Stimulated activated CD4-positive, alpha-beta T cell treated with anti-CD3 and anti-CD28 coated beads, Interleukin-1b, Interleukin-23, amount 100 ng/mL, for 48 hours (primary cell): ENCODE results near the gene ECM1.
A peak's percentile ranks its signal among the peaks of the same experiment; 100 is the strongest.

Experiments used
- DNase-seq: peaks from one replicate; pipeline ENCODE4 v3.0.0-alpha.2; 2020

ECM1 gene

DNA sequence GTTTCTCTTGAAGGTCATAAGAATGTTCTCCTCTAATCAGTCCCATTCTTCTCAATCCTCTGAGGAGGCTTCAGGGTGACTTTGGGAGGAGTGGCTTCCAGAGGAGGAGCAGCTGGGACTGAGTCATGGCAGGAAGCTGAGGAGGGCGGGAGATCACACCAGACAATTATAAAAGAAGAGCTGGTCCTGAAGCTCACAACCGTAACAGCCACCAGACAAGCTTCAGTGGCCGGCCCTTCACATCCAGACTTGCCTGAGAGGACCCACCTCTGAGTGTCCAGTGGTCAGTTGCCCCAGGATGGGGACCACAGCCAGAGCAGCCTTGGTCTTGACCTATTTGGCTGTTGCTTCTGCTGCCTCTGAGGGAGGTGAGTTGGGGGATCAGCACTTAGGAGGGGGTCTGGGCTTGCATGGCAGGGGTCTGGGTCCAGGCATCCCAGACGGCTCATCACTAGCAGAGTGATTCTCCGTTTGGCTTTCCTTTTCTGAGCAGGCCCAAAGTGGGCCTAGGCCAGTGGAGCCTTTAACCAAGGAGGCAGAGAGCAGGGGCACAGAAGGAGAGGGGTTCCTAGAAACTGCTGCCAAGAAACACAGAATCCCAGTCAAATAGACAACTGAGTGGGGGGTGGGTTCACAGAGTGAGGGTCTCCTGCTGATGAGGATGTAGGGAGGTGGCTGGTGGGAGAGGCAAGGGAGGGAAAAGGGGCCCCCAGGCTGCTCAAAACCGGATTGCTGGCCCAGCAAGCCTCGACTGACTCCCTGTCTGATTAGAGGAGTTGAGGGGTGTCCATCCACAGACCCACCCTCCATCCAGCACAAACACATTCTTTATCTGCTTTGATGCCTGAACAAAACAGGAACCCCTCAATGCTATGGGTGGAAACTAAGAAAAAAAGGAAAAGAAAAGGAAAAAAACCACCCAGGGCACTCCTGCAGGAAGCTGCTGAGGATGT lies at the start of gene ECM1:
Gene ECM1, plus strand, starts transcription at position 198 of the 953 bp plus-strand sequence. Its CDS starts 101 bp downstream, at position 299.
- no peak for DNase-seq

DNA sequence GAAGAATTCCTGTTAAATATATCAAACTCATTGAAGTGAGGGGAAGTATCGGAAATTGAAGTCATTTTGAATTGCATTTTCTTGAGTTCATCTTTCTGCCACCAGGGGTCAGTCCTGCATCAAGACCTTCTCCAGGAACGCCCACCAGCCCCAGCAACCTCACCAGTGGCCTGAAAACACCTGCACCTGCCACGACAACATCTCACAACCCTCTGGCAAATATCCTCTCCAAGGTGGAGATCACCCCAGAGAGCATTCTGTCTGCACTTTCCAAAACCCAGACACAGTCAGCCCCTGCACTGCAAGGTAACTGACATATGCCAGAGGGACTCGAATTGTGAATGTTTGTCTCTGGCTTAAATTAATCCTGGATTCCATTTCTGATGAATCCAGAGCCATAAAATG lies 43.5 kb upstream of the ECM1 start:
- peak; percentile 73 for DNase-seq

DNA sequence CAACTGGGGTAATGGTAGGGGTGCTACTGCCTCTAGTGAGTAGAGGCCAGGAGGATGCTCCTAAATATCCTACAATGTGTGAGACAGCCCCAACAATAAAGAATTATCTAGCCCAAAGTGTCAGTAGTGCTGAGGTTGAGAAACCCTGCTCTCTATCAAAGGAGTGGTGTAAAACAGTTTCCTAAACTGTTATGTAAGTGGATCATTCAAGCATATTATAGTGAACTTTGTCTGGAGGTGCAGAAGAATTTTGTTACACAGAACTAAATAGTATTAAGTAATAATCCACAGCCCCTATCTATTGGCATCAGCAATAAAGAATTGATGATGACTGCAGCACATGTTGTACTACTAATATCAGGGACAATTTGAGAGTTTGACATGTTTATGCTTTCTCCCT lies 40.9 kb upstream of the ECM1 start:
- DNase-seq, result no peak

DNA sequence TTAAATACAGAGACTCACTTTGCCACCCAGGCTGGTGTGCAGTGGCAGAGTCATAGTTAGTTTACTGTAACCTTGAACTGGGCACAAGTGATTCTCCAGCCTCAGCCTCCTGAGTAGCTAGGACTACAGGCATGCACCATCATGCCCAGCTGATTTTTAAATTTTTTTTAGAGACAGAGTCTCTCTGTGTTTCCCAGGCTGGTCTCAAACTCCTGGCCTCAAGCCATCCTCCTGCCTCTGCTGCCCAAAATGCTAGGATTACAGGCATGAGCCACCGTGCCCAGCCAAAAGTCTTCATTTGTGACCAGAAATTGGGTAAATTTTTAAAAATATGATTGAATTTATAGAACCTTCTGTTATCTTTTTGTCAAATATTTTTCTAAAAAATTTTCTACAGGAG lies 38.6 kb upstream of the ECM1 start:
- DNase-seq, result no peak

DNA sequence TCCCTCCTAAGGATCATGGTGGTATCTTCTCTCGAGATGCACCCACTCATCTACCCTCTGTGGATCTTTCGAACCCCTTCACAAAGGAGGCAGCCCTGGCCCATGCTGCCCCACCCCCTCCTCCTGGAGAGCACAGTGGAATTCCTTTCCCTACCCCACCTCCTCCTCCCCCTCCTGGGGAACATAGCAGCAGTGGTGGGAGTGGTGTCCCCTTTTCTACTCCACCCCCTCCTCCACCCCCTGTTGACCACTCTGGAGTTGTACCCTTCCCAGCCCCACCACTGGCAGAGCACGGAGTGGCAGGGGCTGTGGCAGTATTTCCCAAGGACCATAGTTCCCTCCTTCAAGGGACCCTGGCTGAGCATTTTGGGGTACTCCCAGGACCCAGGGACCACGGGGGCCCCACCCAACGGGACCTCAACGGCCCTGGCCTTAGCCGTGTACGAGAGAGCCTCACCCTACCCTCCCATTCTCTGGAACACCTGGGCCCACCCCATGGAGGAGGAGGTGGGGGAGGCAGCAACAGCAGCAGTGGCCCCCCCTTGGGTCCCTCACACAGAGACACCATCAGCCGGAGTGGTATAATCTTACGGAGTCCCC lies 35.2 kb upstream of the ECM1 start:
- DNase-seq, result no peak

DNA sequence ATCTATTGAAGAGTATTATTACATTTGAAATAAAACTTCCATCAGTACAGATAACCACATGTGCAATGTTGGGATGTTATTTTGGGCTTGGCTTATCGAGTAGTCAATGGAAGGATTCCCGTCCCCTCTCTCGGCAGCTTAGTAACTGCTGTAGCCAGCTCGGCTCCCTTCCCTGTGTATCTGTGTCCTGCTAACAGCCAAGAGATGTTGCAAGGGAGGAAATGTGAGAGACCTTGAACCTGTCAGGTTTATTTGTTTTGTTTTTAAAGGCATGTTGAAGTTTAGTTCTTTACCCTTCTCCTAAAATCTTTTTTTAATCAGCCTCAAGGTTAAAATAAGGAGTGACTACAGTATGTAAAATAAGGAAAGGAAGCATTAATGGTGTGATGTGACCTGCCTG lies 34.2 kb upstream of the ECM1 start:
- DNase-seq, result no peak

DNA sequence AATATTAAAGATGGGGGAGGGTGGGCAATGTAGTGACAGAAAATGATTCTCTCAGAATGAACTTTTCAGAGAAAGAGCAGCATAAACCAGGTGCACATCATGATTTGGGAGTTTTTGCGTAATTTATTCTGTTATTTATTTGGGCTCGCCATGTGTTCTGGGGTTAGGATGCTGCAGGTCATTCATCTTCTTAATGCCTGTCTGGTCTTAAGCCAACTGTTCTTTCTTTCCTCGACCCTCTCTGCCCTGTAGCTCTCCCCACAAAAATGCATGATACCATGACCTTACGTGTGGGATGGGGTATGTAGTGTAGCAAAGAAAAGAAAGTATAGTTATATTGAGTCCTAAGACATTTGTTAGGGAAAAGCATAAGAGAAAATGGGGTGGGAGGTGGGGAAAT lies 33.0 kb upstream of the ECM1 start:
- no peak for DNase-seq

DNA sequence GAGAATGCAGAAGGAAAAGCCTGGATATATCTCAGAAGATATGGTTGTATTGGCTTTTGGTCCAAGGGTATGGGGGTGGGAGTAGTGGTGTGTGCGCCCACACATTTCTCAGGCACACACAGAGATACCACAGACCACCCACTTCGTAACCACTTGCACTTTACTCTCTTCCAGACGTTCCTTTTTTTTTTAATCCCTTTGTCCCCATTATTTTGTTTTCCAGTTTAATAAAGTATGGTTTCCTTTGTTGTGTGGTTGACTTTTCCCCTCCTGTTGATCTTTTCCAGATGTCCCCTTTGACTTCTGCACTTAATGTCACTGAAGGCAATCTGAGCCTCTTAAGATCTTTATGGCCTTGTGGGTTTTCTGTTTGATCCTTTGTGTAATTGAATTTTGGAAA lies 31.2 kb upstream of the ECM1 start:
- no peak for DNase-seq

DNA sequence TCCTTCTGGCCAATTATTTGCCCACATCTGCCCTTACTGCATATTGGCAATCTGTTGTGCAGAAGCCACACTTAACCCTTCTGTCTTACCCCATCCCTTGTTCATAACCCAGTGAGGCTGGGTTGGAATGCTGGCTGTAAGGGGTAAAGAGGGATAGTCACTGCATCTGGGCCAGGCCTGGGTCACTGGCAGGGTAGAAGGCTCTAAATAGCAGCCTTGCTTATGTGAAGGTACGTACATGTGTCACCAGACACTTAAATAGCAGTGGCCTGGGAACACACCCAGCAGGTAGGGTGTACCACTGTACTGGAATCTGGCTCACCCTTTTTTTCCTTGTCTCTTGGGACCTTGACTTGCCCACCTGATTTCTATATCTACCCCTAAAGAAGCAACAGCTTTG lies 30.6 kb upstream of the ECM1 start:
- DNase-seq, result no peak

DNA sequence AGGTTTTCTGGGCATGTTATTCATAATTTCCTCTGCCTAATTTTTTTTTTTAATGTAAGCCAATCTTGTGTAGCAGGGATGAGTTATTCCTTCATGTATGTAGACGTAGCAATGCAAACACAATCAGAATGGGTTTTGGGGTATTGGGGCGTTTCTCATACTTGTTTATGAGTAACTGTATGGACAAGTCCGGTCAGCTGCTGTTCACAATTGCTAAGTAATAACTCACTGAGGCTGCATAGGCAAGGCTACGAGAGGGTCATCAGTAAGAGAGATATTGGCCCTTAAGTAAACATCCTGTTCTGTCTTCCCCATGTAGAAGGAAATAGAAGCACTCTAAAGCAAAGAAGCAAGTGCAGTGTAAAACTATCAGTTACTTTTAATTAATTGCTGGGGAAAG lies 30.2 kb upstream of the ECM1 start:
- DNase-seq, result no peak

DNA sequence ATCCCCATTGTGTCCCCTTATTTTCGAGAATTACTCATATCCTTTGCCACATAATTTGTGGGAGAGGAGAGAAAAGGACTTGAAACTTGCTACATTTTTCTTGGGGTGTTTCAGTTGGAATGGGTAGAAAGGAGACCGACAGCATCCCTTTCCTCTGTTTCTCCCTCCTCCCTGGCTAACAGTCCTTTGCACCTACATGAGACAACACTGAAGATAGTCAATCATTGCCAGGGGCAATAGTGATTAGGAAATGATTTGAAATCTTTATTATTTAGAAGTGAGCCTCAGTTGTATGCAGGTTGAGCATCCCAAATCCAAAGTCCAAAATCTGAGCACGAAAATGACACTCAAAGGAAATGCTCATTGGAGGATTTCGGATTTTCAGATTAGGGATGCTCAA lies 28.5 kb upstream of the ECM1 start:
- DNase-seq, result no peak

DNA sequence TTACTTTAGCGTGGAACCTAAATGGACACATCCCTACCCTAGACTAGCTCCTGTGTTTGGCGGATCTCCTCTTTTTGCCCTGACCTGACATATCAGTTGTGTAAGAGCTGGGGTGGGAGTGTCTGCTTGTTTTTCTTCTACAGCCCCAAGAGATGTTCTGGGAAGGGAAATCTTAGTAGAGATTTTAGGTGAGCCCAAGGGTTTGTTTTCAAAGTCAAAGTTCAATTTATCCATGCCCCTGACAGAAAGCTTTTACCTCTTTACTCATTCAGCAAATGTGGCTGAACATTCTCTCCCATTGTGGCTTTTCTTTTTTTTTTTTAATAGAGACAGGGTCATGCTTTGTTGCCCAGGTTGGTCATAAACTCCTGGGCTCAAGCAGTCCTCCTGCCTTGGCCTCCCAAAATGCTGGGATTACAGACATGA lies 28.0 kb upstream of the ECM1 start:
- no peak for DNase-seq

DNA sequence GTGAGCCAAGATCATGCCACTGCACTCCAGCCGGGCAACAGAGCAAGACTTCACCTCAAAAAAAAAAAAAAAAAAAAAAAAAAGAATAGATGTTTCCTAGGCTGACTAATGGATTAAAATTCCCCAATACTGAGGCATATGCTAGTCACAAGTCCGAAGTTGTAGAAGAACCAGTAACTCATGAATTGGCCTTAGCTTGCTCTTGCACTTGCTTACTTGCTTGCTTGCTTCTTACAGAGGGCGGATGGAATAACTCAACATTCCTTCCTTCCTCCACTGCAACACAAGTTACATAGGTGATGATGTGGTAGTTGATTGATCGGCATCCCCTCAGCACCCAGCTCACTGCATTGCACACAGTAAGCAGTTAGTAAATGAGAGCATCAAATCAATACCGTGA lies 23.5 kb upstream of the ECM1 start:
- DNase-seq, result no peak

DNA sequence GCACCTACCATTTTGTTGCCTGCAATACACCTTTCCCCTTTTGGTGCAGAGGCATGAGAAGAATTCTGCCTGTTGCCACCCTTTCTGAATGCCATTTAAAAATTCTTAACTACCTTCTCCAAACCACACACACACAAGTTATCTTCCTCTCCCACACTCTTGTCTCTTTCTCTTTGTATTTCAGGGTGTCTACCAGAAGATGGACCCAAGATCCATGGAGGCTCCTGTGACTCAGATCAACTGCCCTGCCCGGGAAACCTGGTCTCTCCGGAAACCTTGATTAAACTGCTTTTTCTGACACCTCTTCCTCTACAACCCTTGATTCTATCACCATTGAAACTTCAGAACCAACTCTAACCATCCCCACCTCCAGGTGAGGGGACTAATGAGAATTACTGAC lies 23.0 kb upstream of the ECM1 start:
- DNase-seq, result no peak

DNA sequence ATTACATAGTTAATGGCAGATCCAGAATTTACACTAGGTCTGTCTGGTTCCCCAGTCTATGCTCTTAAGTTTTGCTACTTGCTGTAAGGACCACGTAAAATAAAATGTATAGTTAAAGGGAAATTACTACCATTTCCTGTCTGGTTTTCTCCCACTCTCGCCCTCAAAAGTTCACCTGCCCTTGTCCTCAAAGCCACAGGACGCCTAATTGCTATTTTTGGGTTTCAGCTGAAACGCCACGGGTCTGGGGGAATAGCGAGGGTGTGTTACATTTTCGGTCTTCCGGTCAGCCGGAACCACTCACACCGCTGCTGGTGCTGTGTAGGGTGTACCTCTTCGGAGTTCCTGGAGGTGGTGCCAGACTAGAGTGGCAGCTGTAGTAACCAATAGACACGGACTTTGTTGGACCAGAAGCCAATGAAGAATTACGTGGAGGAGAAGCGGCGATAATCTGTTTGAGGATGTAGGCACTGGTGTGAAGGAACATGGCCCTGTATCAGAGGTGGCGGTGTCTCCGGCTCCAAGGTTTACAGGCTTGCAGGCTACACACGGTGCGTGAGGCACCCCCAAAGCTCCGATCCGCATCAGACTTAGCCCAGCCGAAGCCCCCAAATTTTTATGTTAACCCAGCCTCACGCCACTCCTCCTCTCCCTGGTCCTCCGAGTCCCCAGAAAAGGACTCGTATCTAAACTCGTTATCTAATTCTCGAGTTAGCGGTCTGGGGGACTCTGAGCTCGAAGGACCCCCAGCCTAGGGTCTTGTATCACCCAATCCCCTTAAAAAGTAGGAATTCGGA lies 20.7 kb upstream of the ECM1 start, which contains the start of gene TARS2:
Gene TARS2, plus strand, starts transcription at position 454 of the 797 bp plus-strand sequence. Its CDS starts 32 bp downstream, at position 486.
- peak; percentile 97 for DNase-seq

DNA sequence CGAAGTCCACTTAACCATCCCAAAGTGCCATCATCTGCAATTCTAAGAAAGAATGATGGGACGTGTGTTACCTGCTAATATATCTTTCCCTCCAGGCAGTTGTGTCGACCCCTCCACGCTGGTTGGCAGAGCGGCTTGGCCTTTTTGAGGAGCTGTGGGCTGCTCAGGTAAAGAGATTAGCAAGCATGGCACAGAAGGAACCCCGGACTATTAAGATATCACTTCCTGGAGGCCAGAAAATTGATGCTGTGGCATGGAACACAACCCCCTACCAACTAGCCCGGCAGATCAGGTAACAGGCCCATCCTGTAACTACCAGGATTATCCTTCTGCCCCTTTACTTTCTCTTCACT lies 20.2 kb upstream of the ECM1 start:
- no peak for DNase-seq

DNA sequence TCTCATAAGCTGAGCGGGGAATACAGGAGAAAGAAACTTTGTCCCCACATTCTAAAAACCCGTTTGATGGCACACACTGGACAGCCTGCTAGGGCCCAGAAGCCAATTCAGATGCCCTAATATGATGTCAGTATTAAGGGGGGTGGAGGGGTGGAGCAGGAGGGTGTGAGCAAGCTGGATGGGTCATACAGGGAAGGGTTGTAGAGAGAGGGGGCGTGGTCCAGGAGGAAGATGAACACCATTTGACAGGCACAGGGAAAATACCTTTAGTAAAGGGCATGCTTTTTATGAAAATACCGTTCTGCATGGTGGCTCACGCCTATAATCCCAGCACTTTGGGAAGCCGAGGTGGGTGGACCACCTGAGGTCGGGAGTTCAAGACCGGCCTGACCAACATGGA lies 14.7 kb upstream of the ECM1 start:
- no peak for DNase-seq

DNA sequence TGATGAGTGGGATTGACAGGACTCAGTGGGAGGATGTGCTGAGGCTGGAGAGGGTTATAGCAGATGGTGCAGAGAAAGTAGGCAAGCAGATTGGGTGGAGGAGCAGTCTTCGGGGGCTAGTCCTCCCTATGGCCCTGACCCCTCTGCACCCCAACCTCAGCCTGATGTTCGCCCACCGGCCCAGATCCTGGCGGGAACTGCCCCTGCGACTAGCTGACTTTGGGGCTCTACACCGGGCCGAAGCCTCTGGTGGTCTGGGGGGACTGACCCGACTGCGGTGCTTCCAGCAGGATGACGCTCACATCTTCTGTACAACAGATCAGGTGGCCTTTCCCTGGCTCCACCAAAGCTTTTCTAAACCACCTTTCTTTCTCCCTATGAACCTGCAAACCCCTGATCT lies 9.6 kb upstream of the ECM1 start:
- DNase-seq, result no peak

DNA sequence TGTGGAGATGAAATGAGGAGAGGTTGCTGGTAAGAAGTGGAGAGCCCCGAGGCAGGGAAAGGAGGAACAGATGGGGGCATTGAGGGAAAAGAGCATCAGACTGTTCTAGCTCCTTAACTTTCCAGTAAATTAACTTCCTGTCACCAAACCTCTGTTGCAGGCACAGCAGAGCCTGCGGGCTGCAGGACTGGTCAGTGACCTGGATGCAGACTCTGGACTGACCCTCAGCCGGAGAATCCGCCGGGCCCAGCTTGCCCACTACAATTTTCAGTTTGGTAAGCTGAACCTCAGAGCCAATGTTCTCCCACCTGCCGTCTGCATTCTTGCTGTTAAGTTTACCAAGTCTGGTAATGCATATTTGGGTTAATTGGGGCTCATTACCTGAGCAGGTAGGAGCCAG lies 2.5 kb upstream of the ECM1 start:
- no peak for DNase-seq

DNA sequence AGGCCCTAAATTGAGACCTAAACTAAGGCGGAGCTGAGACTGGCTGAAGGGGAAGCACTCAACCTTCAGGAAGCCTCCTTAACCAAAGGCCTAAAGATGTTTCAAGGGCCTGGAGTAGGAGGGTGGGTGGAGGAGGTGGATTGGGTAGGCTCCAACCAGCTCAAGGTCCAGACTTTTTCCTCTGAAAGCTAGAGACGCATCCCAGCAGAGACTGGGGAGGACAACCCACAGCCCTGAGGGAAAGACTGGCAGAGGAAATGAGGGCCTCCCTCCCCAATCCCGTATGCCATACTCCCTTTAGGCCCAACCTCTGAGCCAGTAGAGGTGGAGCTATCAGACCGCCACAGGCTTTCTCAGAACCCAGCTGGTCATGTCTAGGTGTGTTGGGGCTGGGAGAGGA lies 1.1 kb downstream of the ECM1 start:
- DNase-seq, result no peak

DNA sequence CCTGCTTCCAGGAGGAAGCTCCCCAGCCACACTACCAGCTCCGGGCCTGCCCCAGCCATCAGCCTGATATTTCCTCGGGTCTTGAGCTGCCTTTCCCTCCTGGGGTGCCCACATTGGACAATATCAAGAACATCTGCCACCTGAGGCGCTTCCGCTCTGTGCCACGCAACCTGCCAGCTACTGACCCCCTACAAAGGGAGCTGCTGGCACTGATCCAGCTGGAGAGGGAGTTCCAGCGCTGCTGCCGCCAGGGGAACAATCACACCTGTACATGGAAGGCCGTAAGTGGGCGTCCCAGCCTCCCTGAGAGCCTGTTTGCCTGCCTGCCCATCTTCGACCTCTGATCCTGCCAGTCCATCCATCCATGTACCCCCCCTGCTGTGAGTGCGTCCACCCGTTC lies 3.6 kb downstream of the ECM1 start:
- DNase-seq, result no peak

DNA sequence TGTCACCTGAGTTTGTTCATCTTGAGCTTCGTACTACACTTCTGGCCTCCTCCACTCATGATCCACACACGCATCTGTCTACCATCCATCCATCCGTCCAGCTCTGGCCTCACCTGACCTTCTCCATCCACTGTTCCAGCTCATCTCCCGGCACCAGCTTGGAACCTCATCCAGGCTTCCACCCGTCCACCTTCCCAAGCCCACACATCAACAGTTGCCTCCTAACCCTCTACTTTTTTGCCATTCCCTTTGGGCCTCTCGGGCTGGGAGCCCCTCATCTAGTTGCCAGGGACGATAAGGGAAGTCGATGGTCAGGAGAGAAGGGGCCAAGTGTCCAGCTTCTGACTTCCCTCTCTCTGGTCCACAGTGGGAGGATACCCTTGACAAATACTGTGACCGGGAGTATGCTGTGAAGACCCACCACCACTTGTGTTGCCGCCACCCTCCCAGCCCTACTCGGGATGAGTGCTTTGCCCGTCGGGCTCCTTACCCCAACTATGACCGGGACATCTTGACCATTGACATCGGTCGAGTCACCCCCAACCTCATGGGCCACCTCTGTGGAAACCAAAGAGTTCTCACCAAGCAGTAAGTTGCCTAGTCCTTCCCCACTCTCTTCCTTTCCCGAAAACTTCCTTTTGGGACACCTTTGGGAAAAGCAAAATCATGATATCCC lies 4.2 kb downstream of the ECM1 start:
- no peak for DNase-seq

DNA sequence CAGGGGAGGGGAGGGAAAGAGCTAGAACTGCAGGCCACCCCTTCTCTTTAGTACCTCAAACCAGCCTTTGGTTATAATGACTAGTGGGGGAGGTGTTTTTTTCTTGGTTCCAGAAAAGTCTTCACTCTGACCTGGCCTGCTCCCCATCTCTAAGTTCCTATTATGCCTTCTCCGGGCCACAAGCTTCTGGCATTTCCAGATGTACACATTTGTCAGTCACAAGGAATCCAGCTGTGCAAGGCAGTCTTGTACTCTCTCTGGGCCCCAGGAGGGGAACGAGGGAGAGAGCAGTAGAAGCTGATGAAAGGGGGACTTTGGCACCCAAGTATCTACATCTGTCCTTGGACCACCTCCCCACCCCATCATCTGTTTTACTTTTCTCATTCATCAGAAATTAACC lies 4.9 kb downstream of the ECM1 start:
- DNase-seq, result no peak
